ENCODE data around the gene ITPR1. TPM values are rescaled to one million over a fixed set of nuclear protein-coding genes. Genes with fewer than 3 reads are reported as not detected.
"Not testable (repeated sequence)": the region's sequence is repeated elsewhere in the genome, so short reads cannot be mapped to it uniquely, and the experiment has no call there.

The ITPR1 gene
- total RNA-seq, 2 experiments from 2014 or later, result 84.4 to 104 TPM

DNA sequence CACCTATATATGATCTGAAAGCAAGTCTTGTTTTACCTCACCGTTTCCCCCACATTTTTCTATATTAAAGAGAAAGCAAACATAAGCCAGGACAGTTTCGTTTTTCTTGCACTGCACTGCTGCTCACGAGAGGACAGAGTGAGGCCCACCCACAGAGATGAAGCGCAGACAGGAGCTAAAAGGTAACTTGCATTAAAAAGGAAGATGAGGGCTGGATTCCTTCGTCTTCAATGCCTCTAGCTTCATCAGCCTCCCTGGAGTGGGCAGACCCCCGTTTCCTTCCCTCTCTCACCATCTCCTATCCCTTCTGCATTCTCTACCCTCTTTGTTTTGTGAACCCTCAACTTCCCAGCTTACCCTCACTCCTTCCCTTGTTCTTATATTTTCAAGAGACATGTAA is 45.0 kb upstream of the ITPR1 start:
- BruUV-seq (replicated peaks), result no TSS peak
- DNase-seq (ENCODE audit: low spot score), result no peak
- POLR2A ChIA-PET, result interaction anchor here (0.7 to 1.0 kb wide), 3 partner anchors 10 to 143 kb away, joined by 3 to 13 read pairs (median 3); no protein-coding TSS in a partner anchor

GRCh38 chr3:4449043-4449805 is 43.9 kb upstream of the ITPR1 start:
- H4K20me1 ChIP-seq (ENCODE audit: insufficient read depth, low read length), result no peaks in the 10 kb centered on the region
- DNase-seq (ENCODE audit: low spot score), result no peak
- intact Hi-C loops (cut with micrococcal nuclease; ENCODE audit: unreplicated experiment), result no loop called here
- TF ChIP-seq EZH2phosphoT487 (IDR thresholded peaks at IDR 0.05; ENCODE audit: borderline replicate concordance, low read depth, low read length), result no peak
- TF ChIP-seq, protein P1, sequence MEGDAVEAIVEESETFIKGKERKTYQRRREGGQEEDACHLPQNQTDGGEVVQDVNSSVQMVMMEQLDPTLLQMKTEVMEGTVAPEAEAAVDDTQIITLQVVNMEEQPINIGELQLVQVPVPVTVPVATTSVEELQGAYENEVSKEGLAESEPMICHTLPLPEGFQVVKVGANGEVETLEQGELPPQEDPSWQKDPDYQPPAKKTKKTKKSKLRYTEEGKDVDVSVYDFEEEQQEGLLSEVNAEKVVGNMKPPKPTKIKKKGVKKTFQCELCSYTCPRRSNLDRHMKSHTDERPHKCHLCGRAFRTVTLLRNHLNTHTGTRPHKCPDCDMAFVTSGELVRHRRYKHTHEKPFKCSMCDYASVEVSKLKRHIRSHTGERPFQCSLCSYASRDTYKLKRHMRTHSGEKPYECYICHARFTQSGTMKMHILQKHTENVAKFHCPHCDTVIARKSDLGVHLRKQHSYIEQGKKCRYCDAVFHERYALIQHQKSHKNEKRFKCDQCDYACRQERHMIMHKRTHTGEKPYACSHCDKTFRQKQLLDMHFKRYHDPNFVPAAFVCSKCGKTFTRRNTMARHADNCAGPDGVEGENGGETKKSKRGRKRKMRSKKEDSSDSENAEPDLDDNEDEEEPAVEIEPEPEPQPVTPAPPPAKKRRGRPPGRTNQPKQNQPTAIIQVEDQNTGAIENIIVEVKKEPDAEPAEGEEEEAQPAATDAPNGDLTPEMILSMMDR (conservative IDR thresholded peaks at IDR 0.05; ENCODE audit: low read length), result no peak
- H3K4me2 ChIP-seq (ENCODE audit: low read length), result no peak overlapping the region
- H2AFZ ChIP-seq (ENCODE audit: low read length), result no peak overlapping the region
- H3K36me3 ChIP-seq (ENCODE audit: insufficient read depth, low read length), result 0 out of 2 replicates have a peak, but pooled peaks cover 5% of the 10 kb centered on the region
- no peaks in the 10 kb centered on the region for H3K9me3 ChIP-seq (ENCODE audit: low read length)
- H3K27ac ChIP-seq (ENCODE audit: low read depth, low read length, poor library complexity, severe bottlenecking), result no peak overlapping the region
- no peak overlapping the region for H3K4me3 ChIP-seq (ENCODE audit: low read depth, low read length, poor library complexity, severe bottlenecking)
- H3K4me1 ChIP-seq (ENCODE audit: insufficient read depth, low read length, poor library complexity, severe bottlenecking), result no peaks in the 10 kb centered on the region
- ChIA-PET CTCF (ENCODE audit: unreplicated experiment) (no interaction called here), POLR2A (interaction anchor here (1.0 kb wide), 1 partner anchor 34 kb away, joined by 13 read pairs; no protein-coding TSS in a partner anchor)
- no peaks in the 10 kb centered on the region for H3K79me2 ChIP-seq (ENCODE audit: insufficient read depth, low read depth, low read length)
- no TSS peak for BruUV-seq (replicated peaks)
- no peaks in the 10 kb centered on the region for H3K9me2 ChIP-seq (ENCODE audit: insufficient read depth, low read length)

More for the DNA sequence above, 45.0 kb upstream of the ITPR1 start:
- Histone ChIP-seq H3K9me3 (ENCODE audit: low read length) (no peaks in the 10 kb centered on the region), H3K4me3 (ENCODE audit: low read depth, low read length, poor library complexity, severe bottlenecking) (no peak overlapping the region), H3K27ac (ENCODE audit: low read depth, low read length, poor library complexity, severe bottlenecking) (no peak overlapping the region), H3K4me1 (ENCODE audit: insufficient read depth, low read length, poor library complexity, severe bottlenecking) (no peaks in the 10 kb centered on the region), H2AFZ (ENCODE audit: low read length) (no peak overlapping the region), H3K9me2 (ENCODE audit: insufficient read depth, low read length) (no peaks in the 10 kb centered on the region), H3K79me2 (ENCODE audit: insufficient read depth, low read depth, low read length) (no peaks in the 10 kb centered on the region), H3K36me3 (ENCODE audit: insufficient read depth, low read length) (0 out of 2 replicates have a peak, but pooled peaks cover 5% of the 10 kb centered on the region), H3K4me2 (ENCODE audit: low read length) (no peak overlapping the region), H4K20me1 (ENCODE audit: insufficient read depth, low read length) (no peaks in the 10 kb centered on the region)
- CTCF ChIA-PET (ENCODE audit: unreplicated experiment), result no interaction called here
- intact Hi-C loops (cut with micrococcal nuclease; ENCODE audit: unreplicated experiment), result no loop called here
- TF ChIP-seq, protein P1 (conservative IDR thresholded peaks at IDR 0.05; ENCODE audit: low read length), result no peak
- no peak for TF ChIP-seq EZH2phosphoT487 (IDR thresholded peaks at IDR 0.05; ENCODE audit: borderline replicate concordance, low read depth, low read length)

- BruUV-seq (replicated peaks), result no TSS peak
- no peak overlapping the region for H3K4me3 ChIP-seq (ENCODE audit: low read depth, low read length, poor library complexity, severe bottlenecking)
- no peak for DNase-seq (ENCODE audit: low spot score)
- H3K79me2 ChIP-seq (ENCODE audit: insufficient read depth, low read depth, low read length), result no peaks in the 10 kb centered on the region
- H3K4me2 ChIP-seq (ENCODE audit: low read length), result no peak overlapping the region
- CTCF ChIA-PET (ENCODE audit: unreplicated experiment), result no interaction called here
- no peak for TF ChIP-seq EZH2phosphoT487 (IDR thresholded peaks at IDR 0.05; ENCODE audit: borderline replicate concordance, low read depth, low read length)
- TF ChIP-seq, protein P1 (conservative IDR thresholded peaks at IDR 0.05; ENCODE audit: low read length), result no peak
- H2AFZ ChIP-seq (ENCODE audit: low read length), result no peak overlapping the region
- H3K4me1 ChIP-seq (ENCODE audit: insufficient read depth, low read length, poor library complexity, severe bottlenecking), result no peaks in the 10 kb centered on the region
- no peaks in the 10 kb centered on the region for H4K20me1 ChIP-seq (ENCODE audit: insufficient read depth, low read length)
- H3K9me2 ChIP-seq (ENCODE audit: insufficient read depth, low read length), result no peaks in the 10 kb centered on the region
- POLR2A ChIA-PET, result interaction anchor here (0.6 to 1.6 kb wide), 2 partner anchors 8 to 437 kb away, joined by 3 to 4 read pairs; no protein-coding TSS in a partner anchor
- no peak overlapping the region for H3K27ac ChIP-seq (ENCODE audit: low read depth, low read length, poor library complexity, severe bottlenecking)
- no peaks in the 10 kb centered on the region for H3K9me3 ChIP-seq (ENCODE audit: low read length)
- intact Hi-C loops (cut with micrococcal nuclease; ENCODE audit: unreplicated experiment), result no loop called here
- H3K36me3 ChIP-seq (ENCODE audit: insufficient read depth, low read length), result no peaks in the 10 kb centered on the region
Observed at GRCh38 chr3:4454142-4454541, 39.0 kb upstream of the ITPR1 start.

DNA sequence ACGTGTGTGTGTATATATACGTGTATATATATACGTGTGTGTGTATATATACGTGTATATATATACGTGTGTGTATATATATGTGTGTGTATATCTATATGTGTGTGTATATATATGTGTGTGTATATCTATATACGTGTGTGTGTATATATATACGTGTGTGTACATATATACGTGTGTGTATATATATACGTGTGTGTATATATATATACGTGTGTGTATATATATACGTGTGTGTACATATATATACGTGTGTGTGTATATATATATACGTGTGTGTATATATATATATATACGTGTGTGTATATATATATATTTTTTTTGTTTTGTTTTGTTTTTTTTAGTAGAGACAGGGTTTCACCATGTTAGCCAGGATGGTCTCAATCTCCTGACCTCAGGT is 36.4 kb upstream of the ITPR1 start:
- intact Hi-C loops (cut with micrococcal nuclease; ENCODE audit: unreplicated experiment); H3K36me3 ChIP-seq (ENCODE audit: insufficient read depth, low read length); H3K4me3 ChIP-seq (ENCODE audit: low read depth, low read length, poor library complexity, severe bottlenecking); POLR2A ChIA-PET; H3K4me1 ChIP-seq (ENCODE audit: insufficient read depth, low read length, poor library complexity, severe bottlenecking); H3K4me2 ChIP-seq (ENCODE audit: low read length); BruUV-seq (replicated peaks); H3K27ac ChIP-seq (ENCODE audit: low read depth, low read length, poor library complexity, severe bottlenecking); H3K9me3 ChIP-seq (ENCODE audit: low read length); CTCF ChIA-PET (ENCODE audit: unreplicated experiment); H4K20me1 ChIP-seq (ENCODE audit: insufficient read depth, low read length); DNase-seq (ENCODE audit: low spot score); H3K79me2 ChIP-seq (ENCODE audit: insufficient read depth, low read depth, low read length); H2AFZ ChIP-seq (ENCODE audit: low read length); H3K9me2 ChIP-seq (ENCODE audit: insufficient read depth, low read length): not testable (repeated sequence)
